Activated CD8-positive, alpha-beta memory T cell treated with anti-CD3 and anti-CD28 coated beads, Interleukin-2, amount 10 ng/mL, durations not matched to agents 7 days and 5 days (primary cell): ENCODE measurements around the gene WRAP53. TPM values are rescaled to one million over a fixed set of nuclear protein-coding genes. Genes with fewer than 3 reads are reported as not detected.

ENCODE experiments used
- ATAC-seq: fragments of 150-1000 bp; cut with Tn5 transposase; one replicate; pipeline ENCODE4 v1.10.0; 2021; ENCODE audit warnings: moderate library complexity
- CTCF ChIA-PET: fragments of 350-600 bp; sonication (Branson Sonifier 250); formaldehyde crosslinking; loops from one replicate; lab custom pipeline; 2021; ENCODE audit warnings: antibody characterized with exemption; lab: Charles Lee
- DNase-seq: peaks from one replicate; pipeline ENCODE4 v3.0.0-alpha.2; 2020
- H3K27ac Mint-ChIP-seq: one replicate; pipeline ENCODE4 v1.8.0; 2021; ENCODE audit warnings: mild to moderate bottlenecking, mixed read lengths
- H3K27me3 Mint-ChIP-seq: one replicate; pipeline ENCODE4 v1.8.0; 2021; ENCODE audit warnings: mixed read lengths
- H3K36me3 Mint-ChIP-seq: one replicate; pipeline ENCODE4 v1.8.0; 2021; ENCODE audit warnings: mild to moderate bottlenecking, mixed read lengths
- H3K4me1 Mint-ChIP-seq: one replicate; pipeline ENCODE4 v1.8.0; 2021; ENCODE audit warnings: mixed read lengths
- H3K4me3 Mint-ChIP-seq: one replicate; pipeline ENCODE4 v1.8.0; 2021; ENCODE audit warnings: mild to moderate bottlenecking, moderate library complexity, mixed read lengths
- H3K9me3 Mint-ChIP-seq: one replicate; pipeline ENCODE4 v1.8.0; 2022; ENCODE audit warnings: low read depth, mixed read lengths
- total RNA-seq, 2 experiments: library from RNA; stranded (reverse); gene quantifications; one replicate each; pipeline ENCODE4 v1.2.3, GENCODE V29; 2021

WRAP53 gene
- total RNA-seq, 2 experiments from 2014 or later, result 28.0 to 29.0 TPM

- DNase-seq, result no peak
- Mint-ChIP-seq H3K36me3 (peaks cover 3% of the 10 kb centered on the region), H3K27ac (no peak overlapping the region), H3K4me3 (no peak overlapping the region), H3K27me3 (peaks cover 47% of the 10 kb centered on the region), H3K4me1 (peaks cover 23% of the 10 kb centered on the region), H3K9me3 (no peaks in the 10 kb centered on the region)
- CTCF ChIA-PET, result interaction anchor here (0.7 to 2.9 kb wide), 3 partner anchors 10 to 92 kb away, joined by 3 to 12 read pairs (median 11); partner anchors contain the start of genes DNAH2, FXR2, TP53 and WRAP53
- no peak for ATAC-seq
Observed at GRCh38 chr17:7706631-7707354, 18.5 kb downstream of the WRAP53 start.

GRCh38 chr17:7707446-7707845, 19.2 kb downstream of the WRAP53 start:
- Mint-ChIP-seq H3K9me3 (no peaks in the 10 kb centered on the region), H3K27ac (no peak overlapping the region), H3K36me3 (peaks cover 2% of the 10 kb centered on the region), H3K27me3 (peaks cover 51% of the 10 kb centered on the region), H3K4me1 (peaks cover 25% of the 10 kb centered on the region), H3K4me3 (no peak overlapping the region)
- CTCF ChIA-PET, result interaction anchor here (1.5 to 2.9 kb wide), 3 partner anchors 10 to 366 kb away, joined by 3 to 12 read pairs (median 11); partner anchors contain the start of genes DNAH2, TP53 and WRAP53
- DNase-seq, result no peak
- no peak for ATAC-seq

GRCh38 chr17:7707858-7708750, 19.8 kb downstream of the WRAP53 start:
- H3K4me3 Mint-ChIP-seq, result no peak overlapping the region
- H3K9me3 Mint-ChIP-seq, result no peaks in the 10 kb centered on the region
- CTCF ChIA-PET, result interaction anchor here (1.5 to 2.5 kb wide), 2 partner anchors 20 to 366 kb away, joined by 3 to 12 read pairs; partner anchors contain the start of genes TP53 and WRAP53
- no peaks in the 10 kb centered on the region for H3K36me3 Mint-ChIP-seq
- no peak for DNase-seq
- H3K27me3 Mint-ChIP-seq, result peaks cover 56% of the 10 kb centered on the region
- ATAC-seq, result no peak
- H3K27ac Mint-ChIP-seq, result no peak overlapping the region
- H3K4me1 Mint-ChIP-seq, result peaks cover 28% of the 10 kb centered on the region

- no peak overlapping the region for H3K27ac Mint-ChIP-seq
- H3K9me3 Mint-ChIP-seq, result no peaks in the 10 kb centered on the region
- H3K36me3 Mint-ChIP-seq, result no peaks in the 10 kb centered on the region
- H3K4me3 Mint-ChIP-seq, result no peak overlapping the region
- ATAC-seq (no peak), DNase-seq (no peak)
- peaks cover 32% of the 10 kb centered on the region for H3K4me1 Mint-ChIP-seq
- H3K27me3 Mint-ChIP-seq, result peaks cover 57% of the 10 kb centered on the region
- CTCF ChIA-PET, result no interaction called here
Observed at GRCh38 chr17:7709031-7709430, 20.8 kb downstream of the WRAP53 start.

GRCh38 chr17:7710301-7710700, 22.0 kb downstream of the WRAP53 start:
- Mint-ChIP-seq H3K36me3 (no peaks in the 10 kb centered on the region), H3K27me3 (peaks cover 57% of the 10 kb centered on the region), H3K9me3 (no peaks in the 10 kb centered on the region), H3K4me1 (peaks cover 26% of the 10 kb centered on the region), H3K4me3 (no peak overlapping the region), H3K27ac (no peak overlapping the region)
- CTCF ChIA-PET, result interaction anchor here (1.1 to 1.2 kb wide), 2 partner anchors 78 to 280 kb away, joined by 3 to 4 read pairs; no protein-coding TSS in a partner anchor
- ATAC-seq (no peak), DNase-seq (no peak)

- Mint-ChIP-seq H3K4me1 (peaks cover 22% of the 10 kb centered on the region), H3K4me3 (no peak overlapping the region), H3K36me3 (no peaks in the 10 kb centered on the region), H3K9me3 (no peaks in the 10 kb centered on the region), H3K27ac (no peak overlapping the region), H3K27me3 (peaks cover 58% of the 10 kb centered on the region)
- ATAC-seq (peak; percentile 42), DNase-seq (no peak)
- CTCF ChIA-PET, result interaction anchor here (0.6 to 1.2 kb wide), 2 partner anchors 79 to 237 kb away, joined by 3 to 4 read pairs; no protein-coding TSS in a partner anchor
Observed at GRCh38 chr17:7711051-7711755, 22.9 kb downstream of the WRAP53 start.

GRCh38 chr17:7712111-7712771, 24.0 kb downstream of the WRAP53 start:
- no peak overlapping the region for H3K4me3 Mint-ChIP-seq
- H3K27ac Mint-ChIP-seq, result no peak overlapping the region
- peaks cover 54% of the 10 kb centered on the region for H3K27me3 Mint-ChIP-seq
- DNase-seq (no peak), ATAC-seq (no peak)
- no peaks in the 10 kb centered on the region for H3K36me3 Mint-ChIP-seq
- CTCF ChIA-PET, result no interaction called here
- H3K9me3 Mint-ChIP-seq, result no peaks in the 10 kb centered on the region
- H3K4me1 Mint-ChIP-seq, result peaks cover 29% of the 10 kb centered on the region

- H3K27ac Mint-ChIP-seq, result no peak overlapping the region
- CTCF ChIA-PET, result interaction anchor here (2.2 kb wide), 1 partner anchor 25 kb away, joined by 9 read pairs; the partner anchor contains the start of gene WRAP53
- no peaks in the 10 kb centered on the region for H3K9me3 Mint-ChIP-seq
- peaks cover 55% of the 10 kb centered on the region for H3K27me3 Mint-ChIP-seq
- no peak overlapping the region for H3K4me3 Mint-ChIP-seq
- DNase-seq (no peak), ATAC-seq (no peak)
- H3K36me3 Mint-ChIP-seq, result no peaks in the 10 kb centered on the region
- H3K4me1 Mint-ChIP-seq, result peaks cover 43% of the 10 kb centered on the region
Observed at GRCh38 chr17:7713782-7714181, 25.5 kb downstream of the WRAP53 start.

- CTCF ChIA-PET, result interaction anchor here (1.2 to 2.2 kb wide), 3 partner anchors 27 to 196 kb away, joined by 3 to 9 read pairs (median 3); partner anchors contain the start of gene WRAP53
- no peak overlapping the region for H3K4me3 Mint-ChIP-seq
- DNase-seq (no peak), ATAC-seq (no peak)
- H3K27me3 Mint-ChIP-seq, result peaks cover 67% of the 10 kb centered on the region
- H3K27ac Mint-ChIP-seq, result no peak overlapping the region
- H3K4me1 Mint-ChIP-seq, result peaks cover 46% of the 10 kb centered on the region
- H3K36me3 Mint-ChIP-seq, result no peaks in the 10 kb centered on the region
- no peaks in the 10 kb centered on the region for H3K9me3 Mint-ChIP-seq
Observed at GRCh38 chr17:7714721-7715594, 26.7 kb downstream of the WRAP53 start.

GRCh38 chr17:7715936-7716886, 27.9 kb downstream of the WRAP53 start:
- peaks cover 75% of the 10 kb centered on the region for H3K27me3 Mint-ChIP-seq
- H3K36me3 Mint-ChIP-seq, result no peaks in the 10 kb centered on the region
- ATAC-seq, result no peak
- CTCF ChIA-PET, result interaction anchor here (1.2 to 3.1 kb wide), 8 partner anchors 10 to 360 kb away, joined by 3 to 11 read pairs (median 3); partner anchors contain the start of genes EFNB3, TP53 and WRAP53
- H3K9me3 Mint-ChIP-seq, result no peaks in the 10 kb centered on the region
- H3K4me1 Mint-ChIP-seq, result peaks cover 37% of the 10 kb centered on the region
- H3K4me3 Mint-ChIP-seq, result peak overlapping the region; percentile 77
- no peak for DNase-seq
- no peak overlapping the region for H3K27ac Mint-ChIP-seq
